ENCODE measurements around the gene DCLK1.

DNA sequence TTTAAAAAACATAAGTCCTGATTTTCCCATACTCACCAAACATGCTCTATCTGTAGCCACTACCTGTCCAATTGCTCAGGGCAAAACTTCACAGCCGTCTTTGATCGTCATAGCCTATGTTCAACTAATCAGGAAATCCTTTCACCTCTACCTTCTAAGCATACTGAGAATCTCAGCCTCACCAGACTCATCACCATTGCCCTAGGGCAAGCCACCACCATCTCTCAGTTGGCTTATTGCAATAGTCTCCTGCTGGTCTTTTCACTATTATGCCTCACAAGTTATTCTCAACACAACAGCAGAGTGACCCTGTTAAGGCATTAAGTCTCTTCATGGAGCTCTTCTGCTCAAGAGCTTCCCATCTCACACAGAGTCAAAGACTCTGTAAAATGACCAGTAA lies 394.3 kb downstream of the DCLK1 start:
- TF ChIP-seq, protein P1, sequence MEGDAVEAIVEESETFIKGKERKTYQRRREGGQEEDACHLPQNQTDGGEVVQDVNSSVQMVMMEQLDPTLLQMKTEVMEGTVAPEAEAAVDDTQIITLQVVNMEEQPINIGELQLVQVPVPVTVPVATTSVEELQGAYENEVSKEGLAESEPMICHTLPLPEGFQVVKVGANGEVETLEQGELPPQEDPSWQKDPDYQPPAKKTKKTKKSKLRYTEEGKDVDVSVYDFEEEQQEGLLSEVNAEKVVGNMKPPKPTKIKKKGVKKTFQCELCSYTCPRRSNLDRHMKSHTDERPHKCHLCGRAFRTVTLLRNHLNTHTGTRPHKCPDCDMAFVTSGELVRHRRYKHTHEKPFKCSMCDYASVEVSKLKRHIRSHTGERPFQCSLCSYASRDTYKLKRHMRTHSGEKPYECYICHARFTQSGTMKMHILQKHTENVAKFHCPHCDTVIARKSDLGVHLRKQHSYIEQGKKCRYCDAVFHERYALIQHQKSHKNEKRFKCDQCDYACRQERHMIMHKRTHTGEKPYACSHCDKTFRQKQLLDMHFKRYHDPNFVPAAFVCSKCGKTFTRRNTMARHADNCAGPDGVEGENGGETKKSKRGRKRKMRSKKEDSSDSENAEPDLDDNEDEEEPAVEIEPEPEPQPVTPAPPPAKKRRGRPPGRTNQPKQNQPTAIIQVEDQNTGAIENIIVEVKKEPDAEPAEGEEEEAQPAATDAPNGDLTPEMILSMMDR (IDR thresholded peaks at IDR 0.05 in 2 of 3, conservative IDR thresholded peaks at IDR 0.05 in 1 of 3; ENCODE audit: control insufficient read depth in 2 of 3, extremely low read depth in 1 of 3, insufficient read depth in 1 of 3, low read depth in 3 of 3, low read length in 3 of 3), result no peak
- TF ChIP-seq, protein P2, sequence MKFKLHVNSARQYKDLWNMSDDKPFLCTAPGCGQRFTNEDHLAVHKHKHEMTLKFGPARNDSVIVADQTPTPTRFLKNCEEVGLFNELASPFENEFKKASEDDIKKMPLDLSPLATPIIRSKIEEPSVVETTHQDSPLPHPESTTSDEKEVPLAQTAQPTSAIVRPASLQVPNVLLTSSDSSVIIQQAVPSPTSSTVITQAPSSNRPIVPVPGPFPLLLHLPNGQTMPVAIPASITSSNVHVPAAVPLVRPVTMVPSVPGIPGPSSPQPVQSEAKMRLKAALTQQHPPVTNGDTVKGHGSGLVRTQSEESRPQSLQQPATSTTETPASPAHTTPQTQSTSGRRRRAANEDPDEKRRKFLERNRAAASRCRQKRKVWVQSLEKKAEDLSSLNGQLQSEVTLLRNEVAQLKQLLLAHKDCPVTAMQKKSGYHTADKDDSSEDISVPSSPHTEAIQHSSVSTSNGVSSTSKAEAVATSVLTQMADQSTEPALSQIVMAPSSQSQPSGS (IDR thresholded peaks at IDR 0.05; ENCODE audit: low read length), result no peak
- TF ChIP-seq, protein P3, sequence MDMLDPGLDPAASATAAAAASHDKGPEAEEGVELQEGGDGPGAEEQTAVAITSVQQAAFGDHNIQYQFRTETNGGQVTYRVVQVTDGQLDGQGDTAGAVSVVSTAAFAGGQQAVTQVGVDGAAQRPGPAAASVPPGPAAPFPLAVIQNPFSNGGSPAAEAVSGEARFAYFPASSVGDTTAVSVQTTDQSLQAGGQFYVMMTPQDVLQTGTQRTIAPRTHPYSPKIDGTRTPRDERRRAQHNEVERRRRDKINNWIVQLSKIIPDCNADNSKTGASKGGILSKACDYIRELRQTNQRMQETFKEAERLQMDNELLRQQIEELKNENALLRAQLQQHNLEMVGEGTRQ (IDR thresholded peaks at IDR 0.05; ENCODE audit: borderline replicate concordance, low read depth, low read length), result no peak
- TF ChIP-seq TARDBP (IDR thresholded peaks at IDR 0.05; ENCODE audit: borderline replicate concordance) (no peak), RAD51 (IDR thresholded peaks at IDR 0.05) (no peak)
